Measurements from ENCODE around the gene TRAF6. TPM values are rescaled to one million over a fixed set of nuclear protein-coding genes. Genes with fewer than 3 reads are reported as not detected.

The TRAF6 gene
- total and polyA plus RNA-seq, 10 of the 15 experiments (the other 5 are each of a cell fraction or from before 2014, with no cell fraction given): 1.4 to 10.9 (median 7.0) TPM

DNA sequence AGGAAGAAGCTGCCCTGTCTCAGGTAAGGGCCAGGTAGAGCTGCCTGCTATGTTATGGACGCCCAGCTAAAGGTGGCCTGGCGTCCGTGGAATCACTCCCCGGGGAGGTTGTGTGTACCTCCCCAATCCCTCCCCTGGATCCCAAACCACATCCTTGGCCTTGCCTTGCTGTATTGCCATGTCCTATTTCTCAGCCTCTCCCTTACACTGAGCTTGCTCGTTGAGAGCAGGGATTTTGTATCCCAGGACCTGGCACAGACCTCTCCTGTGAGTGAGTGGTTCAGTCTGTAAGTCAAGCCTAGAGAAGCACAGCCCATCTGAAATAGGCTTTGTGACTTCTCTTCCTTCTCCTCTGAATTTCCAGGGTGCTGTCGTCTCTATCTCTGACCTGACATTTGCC lies 53.9 kb downstream of the TRAF6 start (continued):
- no peak for TF ChIP-seq HSF1 (IDR thresholded peaks at IDR 0.05; ENCODE audit: low read depth, low read length)
- TF ChIP-seq, protein P1, sequence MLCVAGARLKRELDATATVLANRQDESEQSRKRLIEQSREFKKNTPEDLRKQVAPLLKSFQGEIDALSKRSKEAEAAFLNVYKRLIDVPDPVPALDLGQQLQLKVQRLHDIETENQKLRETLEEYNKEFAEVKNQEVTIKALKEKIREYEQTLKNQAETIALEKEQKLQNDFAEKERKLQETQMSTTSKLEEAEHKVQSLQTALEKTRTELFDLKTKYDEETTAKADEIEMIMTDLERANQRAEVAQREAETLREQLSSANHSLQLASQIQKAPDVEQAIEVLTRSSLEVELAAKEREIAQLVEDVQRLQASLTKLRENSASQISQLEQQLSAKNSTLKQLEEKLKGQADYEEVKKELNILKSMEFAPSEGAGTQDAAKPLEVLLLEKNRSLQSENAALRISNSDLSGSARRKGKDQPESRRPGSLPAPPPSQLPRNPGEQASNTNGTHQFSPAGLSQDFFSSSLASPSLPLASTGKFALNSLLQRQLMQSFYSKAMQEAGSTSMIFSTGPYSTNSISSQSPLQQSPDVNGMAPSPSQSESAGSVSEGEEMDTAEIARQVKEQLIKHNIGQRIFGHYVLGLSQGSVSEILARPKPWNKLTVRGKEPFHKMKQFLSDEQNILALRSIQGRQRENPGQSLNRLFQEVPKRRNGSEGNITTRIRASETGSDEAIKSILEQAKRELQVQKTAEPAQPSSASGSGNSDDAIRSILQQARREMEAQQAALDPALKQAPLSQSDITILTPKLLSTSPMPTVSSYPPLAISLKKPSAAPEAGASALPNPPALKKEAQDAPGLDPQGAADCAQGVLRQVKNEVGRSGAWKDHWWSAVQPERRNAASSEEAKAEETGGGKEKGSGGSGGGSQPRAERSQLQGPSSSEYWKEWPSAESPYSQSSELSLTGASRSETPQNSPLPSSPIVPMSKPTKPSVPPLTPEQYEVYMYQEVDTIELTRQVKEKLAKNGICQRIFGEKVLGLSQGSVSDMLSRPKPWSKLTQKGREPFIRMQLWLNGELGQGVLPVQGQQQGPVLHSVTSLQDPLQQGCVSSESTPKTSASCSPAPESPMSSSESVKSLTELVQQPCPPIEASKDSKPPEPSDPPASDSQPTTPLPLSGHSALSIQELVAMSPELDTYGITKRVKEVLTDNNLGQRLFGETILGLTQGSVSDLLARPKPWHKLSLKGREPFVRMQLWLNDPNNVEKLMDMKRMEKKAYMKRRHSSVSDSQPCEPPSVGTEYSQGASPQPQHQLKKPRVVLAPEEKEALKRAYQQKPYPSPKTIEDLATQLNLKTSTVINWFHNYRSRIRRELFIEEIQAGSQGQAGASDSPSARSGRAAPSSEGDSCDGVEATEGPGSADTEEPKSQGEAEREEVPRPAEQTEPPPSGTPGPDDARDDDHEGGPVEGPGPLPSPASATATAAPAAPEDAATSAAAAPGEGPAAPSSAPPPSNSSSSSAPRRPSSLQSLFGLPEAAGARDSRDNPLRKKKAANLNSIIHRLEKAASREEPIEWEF (IDR thresholded peaks at IDR 0.05; ENCODE audit: insufficient replicate concordance, low read depth, low read length): no peak
- no peak for TF ChIP-seq ZSCAN29 (IDR thresholded peaks at IDR 0.05)
- no peak for TF ChIP-seq CHD1 (IDR thresholded peaks at IDR 0.05; ENCODE audit: low read depth, low read length)

- DNase-seq (ENCODE audit: low read depth, low spot score) (no peak), ATAC-seq (no peak), FAIRE-seq (no peak)
- no peak overlapping the region for H3K4me3 ChIP-seq
- POLR2A ChIA-PET: no interaction called here
- CTCF ChIA-PET: no interaction called here
- RAD21 ChIA-PET (ENCODE audit: unreplicated experiment): no interaction called here
- no peaks in the 10 kb centered on the region; a peak in 1 of 4 replicates for H3K27me3 ChIP-seq (replicated peaks in 1 of 2; ENCODE audit: control insufficient read depth in 2 of 2, insufficient read depth in 2 of 2, low read length in 1 of 2)
- intact Hi-C loops (cut with micrococcal nuclease; ENCODE audit: unreplicated experiment) (no loop called here), in situ Hi-C loops (cut with MboI) (no loop called here)
- H2AFZ ChIP-seq (ENCODE audit: control insufficient read depth, low read depth, low read length): no peak overlapping the region
- SMC1A ChIA-PET (ENCODE audit: uncharacterized antibody, unreplicated experiment): interaction anchor here (1.1 kb wide), 1 partner anchor 23 kb away, joined by 4 read pairs; no protein-coding TSS in a partner anchor
- H3K4me1 ChIP-seq (ENCODE audit: control insufficient read depth, insufficient read depth, low read length): peaks cover 5% of the 10 kb centered on the region
- no peak overlapping the region for H3K9ac ChIP-seq (ENCODE audit: control insufficient read depth, insufficient read depth, low read length)
- H3K79me2 ChIP-seq (ENCODE audit: control insufficient read depth, insufficient read depth, low read length): no peaks in the 10 kb centered on the region
- WGBS (ENCODE audit: insufficient coverage, insufficient replicate concordance, low lambda C conversion rate, missing lambda C conversion rate): 54% methylated on average over 11 of the region's 11 CpGs
- no peak overlapping the region for H3K4me2 ChIP-seq (ENCODE audit: control insufficient read depth, insufficient read depth)
- H4K20me1 ChIP-seq (ENCODE audit: control insufficient read depth, insufficient read depth): no peaks in the 10 kb centered on the region
- H3K9me3 ChIP-seq (replicated peaks; ENCODE audit: control insufficient read depth, insufficient read depth, low read length): no peaks in the 10 kb centered on the region
- no peaks in the 10 kb centered on the region for H3K36me3 ChIP-seq (ENCODE audit: control insufficient read depth in 2 of 2, insufficient read depth in 2 of 2, low read length in 1 of 2)
- no peak overlapping the region for H3K27ac ChIP-seq (ENCODE audit: control insufficient read depth, insufficient read depth)
- BruUV-seq (replicated peaks): no TSS peak
- no peak for TF ChIP-seq SIX5 (IDR thresholded peaks at IDR 0.05; ENCODE audit: low read depth, low read length, severe bottlenecking)
- TF ChIP-seq SMAD1 (IDR thresholded peaks at IDR 0.05; ENCODE audit: low read depth, partially characterized antibody): no peak
- no peak for TF ChIP-seq TCF12 (IDR thresholded peaks at IDR 0.05; ENCODE audit: low read depth, low read length)
- no peak for TF ChIP-seq MYB (IDR thresholded peaks at IDR 0.05; ENCODE audit: borderline replicate concordance, low read depth, low read length)
- no peak for TF ChIP-seq SPI1 (IDR thresholded peaks at IDR 0.05; ENCODE audit: borderline replicate concordance, insufficient read depth, low read depth, low read length)
- TF ChIP-seq, protein P2, sequence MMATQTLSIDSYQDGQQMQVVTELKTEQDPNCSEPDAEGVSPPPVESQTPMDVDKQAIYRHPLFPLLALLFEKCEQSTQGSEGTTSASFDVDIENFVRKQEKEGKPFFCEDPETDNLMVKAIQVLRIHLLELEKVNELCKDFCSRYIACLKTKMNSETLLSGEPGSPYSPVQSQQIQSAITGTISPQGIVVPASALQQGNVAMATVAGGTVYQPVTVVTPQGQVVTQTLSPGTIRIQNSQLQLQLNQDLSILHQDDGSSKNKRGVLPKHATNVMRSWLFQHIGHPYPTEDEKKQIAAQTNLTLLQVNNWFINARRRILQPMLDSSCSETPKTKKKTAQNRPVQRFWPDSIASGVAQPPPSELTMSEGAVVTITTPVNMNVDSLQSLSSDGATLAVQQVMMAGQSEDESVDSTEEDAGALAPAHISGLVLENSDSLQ (IDR thresholded peaks at IDR 0.05): no peak
- TF ChIP-seq CBX3 (IDR thresholded peaks at IDR 0.05; ENCODE audit: borderline replicate concordance, low read depth): no peak
- no peak for TF ChIP-seq SMC3 (IDR thresholded peaks at IDR 0.05; ENCODE audit: borderline replicate concordance, low read length)
- no peak for TF ChIP-seq RELA (IDR thresholded peaks at IDR 0.05; ENCODE audit: borderline replicate concordance, partially characterized antibody)
- TF ChIP-seq RCOR1 (conservative IDR thresholded peaks at IDR 0.05; ENCODE audit: low read depth, low read length): no peak
- no peak for TF ChIP-seq IRF5 (IDR thresholded peaks at IDR 0.05; ENCODE audit: borderline replicate concordance)
These were observed 54.4 kb downstream of the TRAF6 start for GRCh38 chr11:36455658-36456111.
